Sigmoid colon (tissue), 4 donors: Measurements from ENCODE around the gene SP3.

ENCODE experiments used
- CTCF ChIP-seq, 4 experiments: fragments of 450-650 bp in 3 of 4; fragments of 200-600 bp in 1 of 4; IDR thresholded peaks; one replicate each; pipeline ENCODE4 v1.5.1; 2016 to 2019; ENCODE audit warnings: antibody characterized with exemption in 4 of 4, mild to moderate bottlenecking in 3 of 4, moderate library complexity in 2 of 4
- EP300 ChIP-seq, 4 donors: sonication (generic); formaldehyde crosslinking; IDR thresholded peaks; one replicate each; pipeline ENCODE4 v1.6.1; 2017; ENCODE audit warnings: antibody characterized with exemption in 4 of 4
- POLR2A ChIP-seq, 2 donors: fragments of 450-650 bp; IDR thresholded peaks; one replicate each; pipeline ENCODE4 v1.6.1; 2016; ENCODE audit warnings: antibody characterized with exemption in 2 of 2, mild to moderate bottlenecking in 2 of 2, moderate library complexity in 2 of 2
- POLR2AphosphoS5 ChIP-seq, 4 donors: sonication (generic); formaldehyde crosslinking; IDR thresholded peaks; one replicate each; pipeline ENCODE4 v1.6.1; 2017; ENCODE audit warnings: antibody characterized with exemption in 4 of 4

- TF ChIP-seq EP300 (IDR thresholded peaks at IDR 0.05) (peak in 1 of 4 donors; percentile 17), CTCF (IDR thresholded peaks at IDR 0.05) (no peak), POLR2A (IDR thresholded peaks at IDR 0.05) (no peak), POLR2AphosphoS5 (IDR thresholded peaks at IDR 0.05) (peak; percentile 65 to 80 (median 68))
Measured at GRCh38 chr2:173997269-173997668, 32.1 kb upstream of the SP3 start.
